NB4 (cell line): ENCODE measurements around the gene TMEM258.

Source experiments
- CTCF ChIP-seq: IDR thresholded peaks from one replicate; pipeline ENCODE4 v1.5.1; 2012; ENCODE audit warnings: low read depth, low read length
- POLR2A ChIP-seq: IDR thresholded peaks from 2 replicates; pipeline ENCODE4 v1.6.1; 2011; ENCODE audit warnings: mild to moderate bottlenecking; ENCODE audit not compliant: insufficient read length; ENCODE audit errors: extremely low read depth

- no peak for TF ChIP-seq CTCF
- TF ChIP-seq POLR2A: no peak
Measured at GRCh38 chr11:61756452-61757212, 35.8 kb downstream of the TMEM258 start.
